Breast epithelium (tissue), 4 donors: ENCODE measurements around the gene CTNNA2. TPM values are rescaled to one million over a fixed set of nuclear protein-coding genes. Genes with fewer than 3 reads are reported as not detected.

Experiments
- DNase-seq, 2 donors: peaks; one replicate each; pipeline ENCODE4 v3.0.0-alpha.2; 2019; ENCODE audit warnings: low spot score in 2 of 2
- H3K27ac ChIP-seq, 2 donors: fragments of 200-600 bp; sonication (generic) in 1 of 2; one replicate each; pipeline ENCODE4 v1.5.1; 2016 to 2019; ENCODE audit warnings: mild to moderate bottlenecking in 1 of 2
- H3K27me3 ChIP-seq, 2 donors: fragments of 200-600 bp; sonication (generic) in 1 of 2; one replicate each; pipeline versions ENCODE4 v1.5.1 to v1.6.0; 2017 to 2019; ENCODE audit warnings: control low read depth in 1 of 2, mild to moderate bottlenecking in 1 of 2
- H3K36me3 ChIP-seq: fragments of 200-600 bp; one replicate; pipeline ENCODE4 v1.5.1; 2019
- H3K4me1 ChIP-seq, 2 donors: fragments of 200-600 bp; sonication (generic); one replicate each; pipeline ENCODE4 v1.5.1; 2016 to 2019; ENCODE audit warnings: control low read depth in 1 of 2
- H3K4me3 ChIP-seq, 3 donors: fragments of 200-600 bp; sonication (generic); 1 replicate in 2 of 3; 2 replicates in 1 of 3; pipeline ENCODE4 v1.5.1; 2016 to 2019; ENCODE audit warnings: mild to moderate bottlenecking in 3 of 3, moderate library complexity in 2 of 3
- H3K9me3 ChIP-seq, 2 donors: fragments of 200-600 bp; sonication (generic) in 1 of 2; one replicate each; pipeline ENCODE4 v1.5.1; 2016 to 2019; ENCODE audit warnings: control low read depth in 1 of 2
- CTCF ChIP-seq, 3 donors: fragments of 450-650 bp; IDR thresholded peaks; one replicate each; pipeline ENCODE4 v1.5.1; 2016 to 2017; ENCODE audit warnings: antibody characterized with exemption in 3 of 3, mild to moderate bottlenecking in 3 of 3, moderate library complexity in 3 of 3
- POLR2A ChIP-seq: fragments of 450-650 bp; IDR thresholded peaks from one replicate; pipeline ENCODE4 v1.6.1; 2016; ENCODE audit warnings: antibody characterized with exemption, mild to moderate bottlenecking, moderate library complexity
- POLR2AphosphoS5 ChIP-seq, 3 donors: sonication (generic); formaldehyde crosslinking; IDR thresholded peaks; one replicate each; pipeline ENCODE4 v1.6.1; 2017; ENCODE audit warnings: antibody characterized with exemption in 3 of 3
- intact Hi-C: fragments of 100-400 bp; cut with DNase I; formaldehyde crosslinking; loops from one replicate; pipeline ENCODE4 v1.15.1; 2023; ENCODE audit warnings: low total_unique reads
- total RNA-seq, 3 donors: library from RNA; depleted of rRNA; stranded (reverse); fragments of >200 nt; gene quantifications; one replicate each; pipeline ENCODE4 v1.1.0, GENCODE V29; 2016

The CTNNA2 gene
- total RNA-seq, 3 donors from 2014 or later = 0.16 TPM; not detected in 2

- H3K36me3 ChIP-seq = no peaks in the 10 kb centered on the region
- no peak overlapping the region for H3K27ac ChIP-seq
- DNase-seq = no peak
- H3K4me1 ChIP-seq = no peaks in the 10 kb centered on the region
- no peak for TF ChIP-seq POLR2AphosphoS5 (IDR thresholded peaks at IDR 0.05)
- TF ChIP-seq CTCF (IDR thresholded peaks at IDR 0.05) = no peak
- no peak for TF ChIP-seq POLR2A
- no peaks in the 10 kb centered on the region for H3K27me3 ChIP-seq
- no peak overlapping the region for H3K4me3 ChIP-seq
- H3K9me3 ChIP-seq = no peaks in the 10 kb centered on the region
- intact Hi-C loops = no loop called here
Observed at GRCh38 chr2:79740879-79741443, 228.1 kb downstream of the CTNNA2 start.

GRCh38 chr2:79750321-79750720 is 237.5 kb downstream of the CTNNA2 start:
- Histone ChIP-seq H3K4me3 (no peak overlapping the region), H3K27me3 (no peaks in the 10 kb centered on the region), H3K4me1 (no peaks in the 10 kb centered on the region), H3K36me3 (no peaks in the 10 kb centered on the region), H3K9me3 (no peaks in the 10 kb centered on the region), H3K27ac (no peak overlapping the region)
- intact Hi-C loops = no loop called here
- DNase-seq = no peak
- TF ChIP-seq POLR2A = no peak

- H3K9me3 ChIP-seq = no peaks in the 10 kb centered on the region
- DNase-seq = no peak
- H3K4me3 ChIP-seq = no peak overlapping the region
- intact Hi-C loops = no loop called here
- H3K27me3 ChIP-seq = no peaks in the 10 kb centered on the region
- H3K36me3 ChIP-seq = no peaks in the 10 kb centered on the region
- H3K27ac ChIP-seq = no peak overlapping the region
- H3K4me1 ChIP-seq = no peaks in the 10 kb centered on the region
- TF ChIP-seq POLR2AphosphoS5 (IDR thresholded peaks at IDR 0.05) (no peak), CTCF (IDR thresholded peaks at IDR 0.05) (no peak), POLR2A (no peak)
Observed at GRCh38 chr2:79757526-79757925, 244.7 kb downstream of the CTNNA2 start.

- no peak overlapping the region for H3K4me3 ChIP-seq
- no peaks in the 10 kb centered on the region for H3K9me3 ChIP-seq
- no peak overlapping the region for H3K27ac ChIP-seq
- H3K36me3 ChIP-seq = no peaks in the 10 kb centered on the region
- H3K27me3 ChIP-seq = no peaks in the 10 kb centered on the region
- no peak for TF ChIP-seq POLR2A
- intact Hi-C loops = no loop called here
- no peak for DNase-seq
- no peaks in the 10 kb centered on the region for H3K4me1 ChIP-seq
Observed at GRCh38 chr2:79758042-79758441, 245.2 kb downstream of the CTNNA2 start.

- no peak for TF ChIP-seq POLR2A
- TF ChIP-seq CTCF (IDR thresholded peaks at IDR 0.05) = no peak
- TF ChIP-seq POLR2AphosphoS5 (IDR thresholded peaks at IDR 0.05) = no peak
Observed at GRCh38 chr2:79758749-79759282, 246.0 kb downstream of the CTNNA2 start.

DNA sequence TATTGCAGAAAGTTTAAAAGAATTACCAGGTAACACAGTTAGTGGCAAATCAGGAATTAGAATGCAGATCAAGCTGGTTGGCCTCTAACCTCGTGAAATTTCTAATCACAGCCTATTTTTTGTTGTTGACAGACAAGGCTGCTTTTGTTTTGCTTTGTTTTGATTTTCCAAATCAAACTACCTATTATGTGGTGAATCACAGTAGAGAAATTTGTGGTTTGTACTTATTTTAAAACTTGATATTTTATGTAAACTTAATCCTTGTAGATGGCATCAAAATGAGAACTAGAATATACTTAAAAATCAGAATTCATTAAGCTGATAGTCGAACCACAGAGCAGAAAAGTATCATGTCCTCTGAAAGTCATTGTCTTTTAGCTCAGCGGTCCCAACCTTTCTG is 258.1 kb downstream of the CTNNA2 start:
- H3K27me3 ChIP-seq = no peaks in the 10 kb centered on the region
- intact Hi-C loops = no loop called here
- no peak overlapping the region for H3K4me3 ChIP-seq
- no peak overlapping the region for H3K27ac ChIP-seq
- TF ChIP-seq POLR2A (no peak), CTCF (IDR thresholded peaks at IDR 0.05) (no peak), POLR2AphosphoS5 (IDR thresholded peaks at IDR 0.05) (no peak)
- H3K9me3 ChIP-seq = no peaks in the 10 kb centered on the region
- H3K36me3 ChIP-seq = no peaks in the 10 kb centered on the region
- no peak for DNase-seq
- H3K4me1 ChIP-seq = no peaks in the 10 kb centered on the region

More at GRCh38 chr2:79758749-79759282, 246.0 kb downstream of the CTNNA2 start:
- H3K4me1 ChIP-seq = no peaks in the 10 kb centered on the region
- DNase-seq = no peak
- H3K9me3 ChIP-seq = no peaks in the 10 kb centered on the region
- intact Hi-C loops = no loop called here
- no peak overlapping the region for H3K4me3 ChIP-seq
- no peak overlapping the region for H3K27ac ChIP-seq
- H3K27me3 ChIP-seq = no peaks in the 10 kb centered on the region
- no peaks in the 10 kb centered on the region for H3K36me3 ChIP-seq
